Stimulated activated CD4-positive, alpha-beta T cell treated with anti-CD3 and anti-CD28 coated beads, Interleukin-1b, Interleukin-23, amount 100 ng/mL, for 1 hour (primary cell): ENCODE results near the gene PSG5.
"Not testable (repeated sequence)": the region's sequence is repeated elsewhere in the genome, so short reads cannot be mapped to it uniquely, and the experiment has no call there.

Experiments used
- DNase-seq, 2 donors: peaks; one replicate each; pipeline ENCODE4 v3.0.0-alpha.2; 2020; ENCODE audit warnings: low read depth in 2 of 2

Gene PSG5

DNA sequence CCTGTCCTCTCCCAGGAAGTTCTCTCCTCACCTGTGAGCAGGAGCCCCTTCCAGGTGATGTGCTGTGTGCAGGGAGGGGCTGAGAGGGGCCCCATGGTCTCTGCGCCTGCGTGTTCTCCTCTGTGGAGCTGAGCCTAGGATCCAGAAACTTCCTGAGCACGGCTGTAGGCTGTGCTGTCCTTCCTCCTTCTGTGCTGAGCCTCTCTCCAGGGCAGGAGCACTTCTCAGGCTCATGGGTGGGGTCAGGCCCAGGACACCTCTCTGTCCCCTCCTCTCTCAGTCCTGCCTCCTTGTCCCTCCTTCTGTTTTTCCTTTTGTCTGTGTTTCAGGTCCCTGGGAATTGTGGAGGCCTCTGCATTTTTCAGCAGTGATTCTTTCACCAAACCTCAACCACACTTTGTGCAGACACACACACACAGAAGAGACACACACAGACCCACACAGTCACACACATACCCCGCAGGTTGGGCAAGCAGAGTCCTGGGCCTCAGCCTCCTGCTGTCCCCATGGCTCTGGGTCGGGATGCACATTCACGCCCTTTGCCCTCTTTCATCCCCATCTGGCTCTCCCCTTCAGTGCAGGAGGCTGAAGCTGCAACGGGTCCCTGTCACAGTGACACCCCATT, at the start of gene PSG5:
TSS of gene PSG5 (minus strand) at position 226 of the 625 bp plus-strand sequence. CDS start at position 95, 131 bp downstream.
- not testable (repeated sequence) for DNase-seq

DNA sequence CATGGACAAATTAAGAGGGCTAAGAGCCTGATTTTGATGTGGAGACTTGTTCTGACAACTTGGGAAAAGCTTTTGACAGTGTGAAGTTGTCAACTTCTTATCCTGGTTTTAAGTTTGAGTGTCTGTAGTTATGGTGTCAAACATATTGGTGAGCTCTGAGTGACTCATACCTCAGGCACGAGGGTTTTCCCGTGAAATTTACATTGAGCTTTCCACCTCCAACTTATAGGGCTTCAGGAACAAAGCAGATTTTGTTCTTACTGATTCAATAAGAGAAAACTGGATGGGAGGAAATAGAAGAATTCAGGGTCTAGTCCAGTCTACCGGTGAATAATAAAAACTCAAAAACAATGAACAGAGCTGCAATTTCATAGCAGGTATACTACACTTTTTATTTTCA, 49.4 kb upstream of the PSG5 start:
- DNase-seq, result not testable (repeated sequence)

DNA sequence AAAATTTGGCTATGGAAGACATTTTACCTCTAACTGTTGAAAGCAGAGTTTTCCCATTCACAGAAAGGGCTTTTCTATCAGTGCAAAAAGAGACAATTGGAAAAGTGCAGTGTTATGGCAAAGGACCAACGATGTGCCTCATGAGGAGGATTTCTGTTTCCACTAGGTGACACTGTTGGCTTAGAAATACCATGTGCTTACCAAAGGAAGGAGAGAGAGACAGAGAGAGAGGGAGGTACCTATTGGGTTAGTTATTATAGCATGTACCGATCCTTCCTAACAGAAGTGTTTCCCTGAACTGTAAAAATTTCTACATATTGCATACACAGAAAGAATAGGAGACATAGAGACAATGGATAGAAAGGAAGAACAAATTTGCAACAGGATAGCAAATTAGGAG, 43.0 kb upstream of the PSG5 start:
- DNase-seq, result no peak

DNA sequence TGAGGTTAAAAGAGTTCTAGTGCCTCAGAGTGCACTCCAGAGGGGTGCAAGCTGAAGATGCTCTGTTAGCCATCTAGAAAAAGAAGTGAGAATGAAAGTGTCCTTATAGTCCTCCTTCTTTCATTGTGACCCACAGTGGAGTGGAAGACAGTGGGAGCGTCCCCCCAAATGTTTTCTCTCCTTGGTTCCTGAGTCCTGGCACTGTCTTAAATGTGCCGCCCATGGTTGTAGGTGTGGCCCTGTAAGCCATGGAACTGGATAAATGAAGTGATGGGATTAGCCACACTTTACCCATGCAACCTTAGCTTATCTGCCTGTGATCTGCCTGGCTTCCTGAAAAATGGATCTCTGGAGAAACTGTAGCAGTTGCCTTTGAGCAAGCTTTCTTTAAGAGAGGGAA, 42.4 kb upstream of the PSG5 start:
- DNase-seq, result not testable (repeated sequence)

DNA sequence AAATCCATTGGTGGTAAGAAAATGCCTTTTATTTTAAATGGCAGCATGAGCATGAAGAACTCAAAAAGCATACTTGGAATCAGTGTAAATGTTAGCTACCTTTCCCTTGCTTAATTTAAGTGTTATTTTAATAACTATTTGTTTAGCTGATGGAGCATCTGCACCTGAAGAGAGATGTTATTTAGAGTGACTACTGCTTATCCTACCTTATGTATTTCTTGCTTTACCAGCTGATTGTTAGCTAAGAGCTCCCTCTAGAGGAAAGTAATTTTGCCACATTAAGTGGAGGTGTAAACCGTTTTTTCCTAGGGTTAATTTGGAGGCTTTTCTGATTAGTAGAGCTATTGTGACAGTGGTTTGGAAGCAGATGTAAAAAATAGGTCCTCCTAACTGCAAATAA, 40.6 kb upstream of the PSG5 start:
- not testable (repeated sequence) for DNase-seq

DNA sequence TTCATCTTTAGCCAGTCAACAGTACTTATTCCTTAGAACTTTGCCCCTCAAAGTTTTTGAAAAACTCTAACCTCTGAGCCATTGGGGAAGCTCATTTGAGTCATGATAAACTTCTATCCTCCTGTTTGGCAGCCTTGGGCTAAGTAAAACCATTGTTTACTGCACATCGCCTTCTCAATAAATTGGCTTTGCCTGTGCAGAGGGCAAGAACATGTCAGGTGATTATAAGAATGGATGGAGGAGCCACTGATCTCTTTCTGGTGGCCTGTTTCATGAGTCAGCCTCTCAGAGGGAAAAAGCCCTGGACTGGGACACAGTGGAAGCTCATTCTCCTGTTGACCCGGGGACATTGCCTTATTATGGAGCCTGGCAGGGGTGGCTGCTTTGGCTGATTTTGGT, 38.5 kb upstream of the PSG5 start:
- no peak for DNase-seq

DNA sequence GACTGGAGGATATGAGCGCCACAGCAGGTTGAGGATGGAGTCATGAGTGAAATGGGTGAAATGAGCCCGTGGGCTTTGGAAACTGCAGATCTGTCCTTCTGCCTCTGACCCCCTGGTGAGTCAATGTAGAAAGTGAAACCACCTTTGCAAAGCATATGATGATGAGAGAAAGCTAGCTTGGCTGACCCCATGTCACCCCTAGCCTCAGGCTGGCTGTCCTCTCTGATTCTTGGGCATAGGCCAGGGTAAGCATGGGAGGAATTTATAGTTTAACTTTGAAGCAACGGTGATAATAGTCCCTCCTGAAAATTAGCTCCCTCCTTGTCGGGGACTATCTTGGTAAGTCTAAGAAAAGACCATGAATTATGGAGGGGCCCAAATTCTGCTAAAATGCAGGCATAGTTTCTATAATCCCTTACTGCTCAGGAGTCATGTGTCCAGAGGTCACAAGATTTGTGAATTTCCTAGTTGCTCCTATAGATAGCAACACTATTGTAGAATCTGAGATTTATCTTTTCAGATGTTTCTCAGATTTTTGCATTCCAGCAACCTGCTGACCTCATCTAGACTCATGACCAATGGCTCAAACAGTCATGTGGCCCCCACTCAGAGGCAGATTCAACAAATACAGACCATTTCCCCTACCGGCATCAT, 38.0 kb upstream of the PSG5 start:
- DNase-seq, result not testable (repeated sequence)

DNA sequence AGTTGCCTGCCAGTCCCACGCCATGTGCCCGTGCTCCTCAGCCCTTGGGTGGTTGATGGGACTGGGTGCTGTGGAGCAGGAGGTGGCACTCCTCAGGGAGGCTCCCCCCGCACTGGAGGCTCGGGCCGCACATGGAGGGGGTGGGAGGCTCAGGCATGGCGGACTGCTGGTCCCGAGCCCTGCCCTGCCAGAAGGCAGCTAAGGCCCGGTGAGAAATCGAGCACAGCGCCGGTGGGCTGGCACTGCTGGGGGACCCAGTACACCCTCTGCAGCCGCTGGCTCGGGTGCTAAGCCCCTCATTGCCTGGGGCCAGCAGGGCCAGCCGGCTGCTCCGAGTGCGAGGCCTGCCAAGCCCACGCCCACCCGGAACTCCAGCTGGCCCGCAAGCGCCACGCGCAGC, 35.6 kb upstream of the PSG5 start:
- DNase-seq, result not testable (repeated sequence)

DNA sequence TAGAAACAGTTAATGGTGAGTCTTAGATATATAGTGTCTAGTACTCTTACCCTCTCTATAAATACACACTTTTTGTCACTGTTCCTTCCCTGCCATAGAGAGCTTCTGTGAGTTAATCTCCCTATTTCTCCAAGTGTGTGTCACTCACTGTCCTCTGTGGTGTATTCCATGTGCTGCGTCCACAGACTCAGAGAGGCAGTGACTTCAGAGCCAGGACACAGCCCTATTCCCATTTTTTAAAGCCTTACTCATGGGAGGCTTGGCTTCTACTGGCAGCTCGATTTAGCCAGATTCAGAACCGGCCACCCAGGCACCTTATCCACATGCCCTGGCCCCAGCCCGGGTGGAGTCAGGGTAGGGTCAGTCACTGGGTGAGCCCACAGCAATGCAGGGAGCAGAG, 32.8 kb upstream of the PSG5 start:
- not testable (repeated sequence) for DNase-seq

DNA sequence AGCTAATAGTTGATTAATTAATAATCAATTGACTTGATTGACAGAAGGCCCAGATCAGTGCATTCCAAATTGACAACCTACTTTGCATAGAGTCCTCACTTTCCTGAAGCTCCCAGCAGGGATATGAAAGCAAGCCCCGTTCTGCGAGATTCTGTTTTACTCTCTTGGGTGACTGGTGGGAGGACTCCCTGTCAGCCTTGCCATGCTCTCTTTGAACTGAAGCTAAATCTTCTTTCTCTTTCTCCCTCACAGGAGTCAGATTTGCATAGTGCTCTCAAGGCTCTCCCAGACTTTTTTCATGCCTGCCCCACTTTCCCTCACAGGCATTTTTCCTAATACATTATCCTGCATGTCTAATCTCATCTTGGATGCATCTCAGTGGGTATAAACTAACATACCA, 29.5 kb upstream of the PSG5 start:
- DNase-seq, result not testable (repeated sequence)

DNA sequence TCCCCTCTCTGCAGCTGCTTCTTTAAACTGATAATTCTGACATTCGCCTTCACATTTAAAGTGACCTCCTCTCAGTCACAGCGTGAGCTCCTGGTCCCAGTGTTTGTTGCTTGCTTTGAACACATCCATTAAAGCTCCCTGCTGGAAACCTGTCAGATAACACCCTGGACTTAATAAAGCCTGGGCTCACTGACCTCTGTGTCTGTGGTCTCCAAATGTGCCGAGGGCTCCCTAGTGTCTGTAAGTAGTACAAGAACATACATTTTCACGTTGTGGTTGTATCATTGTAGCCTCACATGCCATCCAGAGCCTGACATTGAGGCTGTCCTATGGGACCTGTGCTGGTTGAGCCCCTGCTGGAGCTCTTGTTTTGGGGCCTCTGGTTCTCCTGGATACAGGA, 21.7 kb upstream of the PSG5 start:
- DNase-seq, result no peak

DNA sequence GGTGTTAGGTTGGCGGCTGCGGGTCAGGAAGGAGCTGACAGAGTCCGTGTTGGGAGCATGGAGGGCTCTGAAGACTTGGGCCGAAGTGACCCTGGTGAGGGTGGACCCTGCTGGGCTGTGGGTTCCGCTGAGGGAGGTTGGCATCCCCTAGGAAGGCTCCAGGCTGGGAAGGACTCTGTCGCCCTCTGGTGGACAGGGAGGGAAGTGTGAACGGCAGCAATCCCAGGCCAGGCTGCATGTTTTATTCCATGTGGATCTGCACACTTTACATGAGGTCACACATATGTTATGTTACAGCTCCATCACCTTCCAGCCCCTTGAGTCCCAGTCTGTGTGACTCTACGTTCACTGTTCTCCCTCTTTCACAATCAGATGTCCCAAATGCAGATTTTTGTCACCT, 20.8 kb upstream of the PSG5 start:
- not testable (repeated sequence) for DNase-seq

DNA sequence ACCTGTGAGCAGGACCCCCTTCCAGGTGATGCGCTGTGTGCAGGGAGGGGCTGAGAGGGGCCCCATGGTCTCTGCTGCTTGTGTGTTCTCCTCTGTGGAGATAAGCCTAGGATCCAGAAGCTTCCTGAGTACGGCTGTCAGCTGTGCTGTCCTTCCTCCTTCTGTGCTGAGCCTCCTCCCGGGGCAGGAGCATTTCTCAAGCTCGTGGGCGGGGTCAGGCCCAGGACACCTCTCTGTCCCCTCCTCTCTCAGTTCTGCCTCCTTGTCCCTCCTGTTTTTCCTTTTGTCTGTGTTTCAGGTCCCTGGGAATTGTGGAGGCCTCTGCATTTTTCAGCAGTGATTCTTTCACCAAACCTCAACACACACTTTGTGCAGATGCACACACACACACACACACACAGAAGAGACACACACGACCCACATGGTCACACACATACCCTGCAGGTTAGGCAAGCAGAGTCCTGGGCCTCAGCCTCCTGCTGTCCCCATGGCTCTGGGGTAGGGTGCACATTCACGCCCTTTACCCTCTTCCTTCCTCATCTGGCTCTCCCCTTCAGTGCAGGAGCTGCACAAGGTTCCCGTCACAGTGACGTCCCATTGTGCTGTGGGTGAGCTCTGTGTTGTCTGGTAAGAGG, 19.3 kb upstream of the PSG5 start, which contains the start of gene PSG4:
TSS of gene PSG4 (minus strand) at position 168 of the 635 bp plus-strand sequence. CDS start at position 66, 102 bp downstream.
- DNase-seq, result not testable (repeated sequence)

DNA sequence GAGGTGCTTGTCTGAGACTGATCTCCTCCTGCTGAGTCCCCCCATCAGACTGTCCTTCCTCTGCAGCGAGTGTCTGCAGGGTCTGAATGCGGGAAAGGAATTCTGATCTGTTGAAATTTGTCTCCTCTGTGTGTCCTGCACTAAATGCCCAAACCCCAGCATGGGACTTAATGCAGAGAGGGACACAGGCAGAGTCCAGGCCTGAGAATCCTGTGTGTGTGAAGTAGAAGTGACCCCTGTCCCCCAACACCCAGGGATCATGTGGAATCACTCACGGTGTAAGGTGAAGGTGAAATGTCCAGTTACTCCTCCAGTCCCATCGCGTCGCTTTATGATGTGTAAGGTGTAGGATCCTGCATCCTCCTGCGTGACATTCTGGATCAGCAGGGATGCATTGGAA, 17.3 kb upstream of the PSG5 start:
- not testable (repeated sequence) for DNase-seq

DNA sequence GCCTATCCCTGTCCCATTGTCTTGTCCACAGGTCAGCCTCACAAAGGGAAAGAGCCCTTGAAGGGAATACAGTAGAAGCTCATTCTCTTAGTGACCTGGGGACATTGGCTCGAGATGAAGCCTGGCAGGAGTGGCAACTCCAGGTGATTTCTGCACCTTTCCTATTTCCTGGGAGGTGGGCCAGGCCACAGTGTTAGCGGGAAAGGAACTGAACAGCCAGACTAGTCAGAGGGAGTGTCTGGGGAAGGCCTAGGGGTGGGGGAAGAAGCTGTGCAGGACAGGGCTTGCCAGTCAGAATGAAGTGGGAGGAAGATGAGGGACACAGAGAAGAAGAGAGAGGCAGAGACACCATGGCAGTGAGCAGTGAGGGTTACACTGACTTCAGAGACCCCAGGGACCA, 15.6 kb upstream of the PSG5 start:
- not testable (repeated sequence) for DNase-seq

DNA sequence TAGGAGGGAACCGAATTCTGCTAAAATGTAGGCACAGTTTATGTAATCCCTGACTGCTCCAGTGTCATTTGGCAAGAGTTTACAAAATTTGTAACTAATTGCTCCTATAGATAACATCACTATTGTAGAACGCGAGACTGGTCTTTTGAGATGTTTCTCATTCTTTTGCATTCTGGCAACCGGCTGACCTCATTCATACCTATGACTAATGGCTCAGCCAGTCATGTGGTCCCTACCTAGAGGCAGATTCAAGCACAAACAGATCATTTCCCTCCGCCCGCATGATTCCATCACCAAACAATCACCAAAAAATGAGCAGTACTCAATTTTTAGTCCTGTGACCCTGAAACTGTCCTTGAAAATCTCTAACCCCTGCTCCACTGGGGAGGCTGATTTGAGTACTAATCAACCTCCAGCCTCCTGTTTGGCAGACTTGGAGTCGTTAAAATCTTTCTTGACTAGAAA, 15.0 kb upstream of the PSG5 start:
- not testable (repeated sequence) for DNase-seq

DNA sequence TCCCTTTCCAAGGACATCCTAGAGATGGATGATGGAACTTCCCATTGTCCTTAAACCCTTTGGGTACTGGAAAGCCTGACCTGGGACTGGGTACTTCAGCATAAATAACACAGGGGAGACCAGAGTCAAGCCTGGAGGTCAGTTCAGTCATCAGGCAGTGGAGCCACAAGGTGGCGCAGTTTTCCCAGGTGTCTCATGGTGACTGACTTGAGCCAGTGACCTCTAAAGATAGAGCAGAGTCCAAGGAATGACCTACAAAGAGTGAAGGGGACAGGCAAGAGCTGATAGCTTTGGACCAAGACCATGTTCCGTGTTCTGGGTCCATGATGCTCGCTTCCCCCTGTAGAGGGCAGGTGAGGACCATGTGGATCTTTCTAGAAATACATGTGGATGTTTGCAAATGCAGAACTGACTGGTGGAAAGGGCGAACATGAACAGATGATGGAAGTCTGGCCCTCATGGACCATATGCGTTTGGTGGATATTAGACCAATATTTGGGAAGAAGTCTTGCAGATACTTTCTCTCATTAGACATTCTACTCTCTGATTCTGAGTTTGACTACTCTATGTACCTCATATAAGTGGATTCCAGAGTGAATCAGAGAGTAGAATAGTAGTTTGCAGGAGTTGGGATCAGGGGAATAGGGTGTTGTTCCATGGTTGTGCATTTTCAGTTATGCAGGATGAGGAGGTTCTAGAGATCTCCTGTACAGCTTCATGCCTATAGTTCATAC, 12.5 kb upstream of the PSG5 start:
- not testable (repeated sequence) for DNase-seq

DNA sequence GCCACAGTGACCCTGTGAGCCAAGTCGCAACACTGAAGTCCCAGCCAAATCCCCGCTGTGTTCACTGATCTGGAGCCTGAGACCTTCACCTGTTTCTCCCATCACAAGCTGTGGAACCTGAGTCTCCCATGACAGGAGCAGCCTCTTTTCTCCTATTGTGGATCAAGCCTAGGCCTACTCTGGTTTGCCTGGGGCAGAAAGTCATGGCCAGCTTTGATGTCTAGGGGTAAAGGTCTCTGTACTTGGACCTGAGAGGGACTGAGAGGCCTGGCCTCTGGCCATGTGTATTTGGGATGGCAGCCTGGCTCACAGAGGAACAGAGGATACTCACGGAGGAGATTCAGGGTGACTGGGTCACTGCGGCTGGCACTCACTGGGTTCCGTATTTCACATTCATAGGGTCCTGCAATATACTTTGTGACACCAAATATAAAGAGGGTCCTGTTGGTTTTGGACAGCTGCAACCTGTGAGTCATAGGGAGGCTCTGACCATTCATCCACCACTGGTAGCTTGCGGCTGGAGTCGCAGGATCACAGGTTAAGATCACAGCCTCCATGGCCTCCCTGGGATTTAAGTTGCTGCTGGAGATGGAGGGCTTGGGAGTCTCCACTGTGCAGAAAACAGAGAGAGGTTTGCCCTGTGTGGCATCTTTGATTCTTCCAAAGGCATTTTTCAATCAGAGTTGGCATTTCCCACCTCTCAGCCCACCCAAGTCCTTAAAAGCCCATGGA, 11.5 kb upstream of the PSG5 start:
- DNase-seq, result not testable (repeated sequence)

DNA sequence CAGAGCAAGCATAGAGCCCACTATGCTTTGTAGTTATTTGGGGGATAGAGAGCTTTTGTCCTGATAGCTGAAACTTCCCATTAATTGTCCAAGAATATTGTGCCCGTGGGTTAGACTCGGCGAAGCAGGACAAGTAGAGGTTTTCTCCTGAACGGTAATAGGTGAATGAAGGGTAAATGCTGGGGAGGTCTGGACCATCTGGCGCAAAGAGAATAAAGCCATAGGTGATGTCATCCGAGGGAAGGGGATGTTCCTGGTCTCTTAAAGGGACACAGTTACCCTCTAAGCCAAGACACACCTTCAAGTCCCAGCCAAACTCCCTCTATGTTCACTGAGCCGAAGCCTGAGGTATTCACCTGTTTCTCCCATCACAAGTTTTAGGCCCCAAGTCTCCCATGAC, 8.1 kb upstream of the PSG5 start:
- DNase-seq, result not testable (repeated sequence)

DNA sequence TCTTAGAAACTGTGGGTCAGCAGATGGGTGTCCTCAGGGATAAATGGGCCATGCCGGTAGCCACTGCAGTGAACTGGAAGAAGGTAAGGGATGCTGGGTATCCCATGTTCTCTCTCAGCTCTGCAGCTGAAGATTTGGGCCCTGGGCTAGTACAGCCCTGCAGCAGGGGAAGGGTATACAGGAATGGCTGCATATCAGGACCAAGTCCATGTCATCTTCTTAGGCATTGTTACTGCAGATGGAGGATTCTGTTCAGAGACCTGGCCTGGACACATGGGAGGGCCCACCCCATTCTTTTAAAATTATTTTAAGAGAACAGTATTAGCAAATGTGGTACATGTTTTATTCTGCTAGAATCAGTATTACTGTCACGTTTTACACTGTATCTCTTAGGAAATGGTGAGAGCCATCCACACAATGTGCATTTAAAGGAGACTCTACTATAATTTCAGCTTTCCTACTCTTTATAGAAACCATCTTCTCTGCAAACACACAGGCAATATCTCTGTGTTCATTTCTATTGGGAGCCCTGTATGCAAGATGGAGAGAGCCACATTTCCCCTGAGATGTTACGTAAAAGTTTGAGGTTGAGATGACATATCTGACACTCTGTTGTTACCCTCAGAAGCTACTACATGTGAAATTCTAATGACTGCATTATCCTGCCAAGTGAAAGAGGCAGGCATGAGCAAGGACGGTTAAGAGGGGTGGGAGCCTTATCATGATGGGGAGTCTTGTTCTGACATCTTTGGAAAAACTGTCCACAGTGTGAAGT, 6.2 kb upstream of the PSG5 start:
- DNase-seq, result not testable (repeated sequence)

DNA sequence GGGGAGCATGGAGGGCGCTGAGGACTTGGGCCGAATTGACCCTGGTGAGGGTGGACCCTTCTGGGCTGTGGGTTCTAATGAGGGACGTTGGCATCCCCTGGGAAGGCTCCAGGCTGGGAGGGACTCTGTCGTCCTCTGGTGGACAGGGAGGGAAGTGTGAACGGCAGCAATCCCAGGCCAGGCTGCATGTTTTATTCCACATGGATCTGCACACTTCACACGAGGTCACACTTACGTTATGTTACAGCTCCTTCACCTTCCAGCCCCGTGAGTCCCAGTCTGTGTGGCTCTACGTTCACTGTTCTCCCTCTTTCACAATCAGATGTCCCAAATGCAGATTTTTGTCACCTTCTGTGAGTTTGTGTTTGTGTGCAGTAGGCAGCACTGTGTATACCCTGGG, 1.8 kb upstream of the PSG5 start:
- not testable (repeated sequence) for DNase-seq
